ENCODE data around the gene RBBP9.

GRCh38 chr20:18523066-18523465 lies 26.0 kb upstream of the RBBP9 start:
- TF ChIP-seq, protein P1, sequence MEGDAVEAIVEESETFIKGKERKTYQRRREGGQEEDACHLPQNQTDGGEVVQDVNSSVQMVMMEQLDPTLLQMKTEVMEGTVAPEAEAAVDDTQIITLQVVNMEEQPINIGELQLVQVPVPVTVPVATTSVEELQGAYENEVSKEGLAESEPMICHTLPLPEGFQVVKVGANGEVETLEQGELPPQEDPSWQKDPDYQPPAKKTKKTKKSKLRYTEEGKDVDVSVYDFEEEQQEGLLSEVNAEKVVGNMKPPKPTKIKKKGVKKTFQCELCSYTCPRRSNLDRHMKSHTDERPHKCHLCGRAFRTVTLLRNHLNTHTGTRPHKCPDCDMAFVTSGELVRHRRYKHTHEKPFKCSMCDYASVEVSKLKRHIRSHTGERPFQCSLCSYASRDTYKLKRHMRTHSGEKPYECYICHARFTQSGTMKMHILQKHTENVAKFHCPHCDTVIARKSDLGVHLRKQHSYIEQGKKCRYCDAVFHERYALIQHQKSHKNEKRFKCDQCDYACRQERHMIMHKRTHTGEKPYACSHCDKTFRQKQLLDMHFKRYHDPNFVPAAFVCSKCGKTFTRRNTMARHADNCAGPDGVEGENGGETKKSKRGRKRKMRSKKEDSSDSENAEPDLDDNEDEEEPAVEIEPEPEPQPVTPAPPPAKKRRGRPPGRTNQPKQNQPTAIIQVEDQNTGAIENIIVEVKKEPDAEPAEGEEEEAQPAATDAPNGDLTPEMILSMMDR (IDR thresholded peaks at IDR 0.05; ENCODE audit: low read depth, low read length, poor library complexity, severe bottlenecking): no peak
- no peak for TF ChIP-seq EZH2phosphoT487 (IDR thresholded peaks at IDR 0.05; ENCODE audit: borderline replicate concordance, low read length)
